ENCODE measurements around the gene ESYT3.
"Not testable (repeated sequence)": the region's sequence is repeated elsewhere in the genome, so short reads cannot be mapped to it uniquely, and the experiment has no call there.

The ESYT3 gene

GRCh38 chr3:138463724-138464490 is 29.5 kb downstream of the ESYT3 start:
- no peak for DNase-seq

GRCh38 chr3:138464491-138464860 is 30.1 kb downstream of the ESYT3 start:
- DNase-seq, result no peak

GRCh38 chr3:138465451-138465850 is 31.0 kb downstream of the ESYT3 start:
- no peak for DNase-seq

GRCh38 chr3:138465925-138466324 is 31.5 kb downstream of the ESYT3 start:
- DNase-seq, result no peak

GRCh38 chr3:138467931-138468330 is 33.5 kb downstream of the ESYT3 start:
- DNase-seq, result no peak

GRCh38 chr3:138468451-138468850 is 34.0 kb downstream of the ESYT3 start:
- no peak for DNase-seq

GRCh38 chr3:138468886-138469285 is 34.5 kb downstream of the ESYT3 start:
- no peak for DNase-seq

- DNase-seq, result no peak
These were observed 35.5 kb downstream of the ESYT3 start for GRCh38 chr3:138469874-138470273.

- DNase-seq, result no peak
These were observed 36.3 kb downstream of the ESYT3 start for GRCh38 chr3:138470687-138471086.

GRCh38 chr3:138471481-138471880 is 37.1 kb downstream of the ESYT3 start:
- no peak for DNase-seq

- no peak for DNase-seq
These were observed 37.9 kb downstream of the ESYT3 start for GRCh38 chr3:138472141-138472825.

- no peak for DNase-seq
These were observed 39.0 kb downstream of the ESYT3 start for GRCh38 chr3:138473391-138473790.

GRCh38 chr3:138474163-138474562 is 39.7 kb downstream of the ESYT3 start:
- no peak for DNase-seq

GRCh38 chr3:138476526-138476925 is 42.1 kb downstream of the ESYT3 start:
- no peak for DNase-seq

- DNase-seq, result no peak
These were observed 42.7 kb downstream of the ESYT3 start for GRCh38 chr3:138477120-138477519.

GRCh38 chr3:138477801-138478200 is 43.4 kb downstream of the ESYT3 start:
- no peak for DNase-seq

GRCh38 chr3:138479438-138479863 is 45.0 kb downstream of the ESYT3 start:
- DNase-seq, result peak in 1 of 2 donors; percentile 23

- DNase-seq, result not testable (repeated sequence)
These were observed 50.3 kb downstream of the ESYT3 start for GRCh38 chr3:138484672-138485071.

- not testable (repeated sequence) for DNase-seq
These were observed 52.2 kb downstream of the ESYT3 start for GRCh38 chr3:138486580-138486979.

GRCh38 chr3:138491971-138492370 is 57.6 kb downstream of the ESYT3 start:
- DNase-seq, result no peak

- DNase-seq, result no peak
These were observed 58.7 kb downstream of the ESYT3 start for GRCh38 chr3:138492980-138493675.

- DNase-seq, result no peak
These were observed 59.6 kb downstream of the ESYT3 start for GRCh38 chr3:138493804-138494606.

- DNase-seq, result no peak
These were observed 60.2 kb downstream of the ESYT3 start for GRCh38 chr3:138494607-138494929.

All from CD4-positive, alpha-beta T cell treated with Interleukin-4 for 1 hour (primary cell).